Esophagus muscularis mucosa (tissue), 4 donors: ENCODE data around the gene GGA2.

Source experiments
- EP300 ChIP-seq: sonication (generic); formaldehyde crosslinking; IDR thresholded peaks from one replicate; pipeline ENCODE4 v1.6.1; 2017; ENCODE audit warnings: antibody characterized with exemption
- POLR2AphosphoS5 ChIP-seq, 2 donors: sonication (generic); formaldehyde crosslinking; IDR thresholded peaks; one replicate each; pipeline ENCODE4 v1.6.1; 2017; ENCODE audit warnings: antibody characterized with exemption in 2 of 2
- TF ChIP-seq, protein P1 (sequence below), 3 experiments: fragments of 200-600 bp in 2 of 3; fragments of 450-650 bp in 1 of 3; sonication (generic) in 2 of 3; IDR thresholded peaks; one replicate each; pipeline ENCODE4 v1.5.1; 2017 to 2019; ENCODE audit warnings: antibody characterized with exemption in 3 of 3, mild to moderate bottlenecking in 2 of 3, moderate library complexity in 1 of 3

DNA sequence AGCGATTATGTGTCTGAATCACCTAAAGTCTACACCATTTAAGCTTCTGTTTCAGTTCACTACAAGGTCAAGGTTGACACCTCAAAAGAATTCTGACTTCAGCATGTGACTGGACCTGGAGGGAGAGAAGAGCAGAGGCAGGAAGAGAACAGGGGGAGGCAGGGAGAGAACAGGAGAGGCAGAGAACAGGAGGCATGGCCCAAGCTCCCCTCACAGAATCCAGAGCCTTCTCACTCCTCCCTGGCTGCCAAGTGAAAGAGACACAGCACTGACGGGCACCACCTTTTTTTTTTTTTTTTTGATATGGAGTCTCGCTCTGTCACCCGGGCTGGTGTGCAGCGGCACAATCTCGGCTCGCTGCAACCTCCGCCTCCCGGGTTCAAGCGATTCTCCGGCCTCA, 11.4 kb downstream of the GGA2 start:
- TF ChIP-seq, protein P1, sequence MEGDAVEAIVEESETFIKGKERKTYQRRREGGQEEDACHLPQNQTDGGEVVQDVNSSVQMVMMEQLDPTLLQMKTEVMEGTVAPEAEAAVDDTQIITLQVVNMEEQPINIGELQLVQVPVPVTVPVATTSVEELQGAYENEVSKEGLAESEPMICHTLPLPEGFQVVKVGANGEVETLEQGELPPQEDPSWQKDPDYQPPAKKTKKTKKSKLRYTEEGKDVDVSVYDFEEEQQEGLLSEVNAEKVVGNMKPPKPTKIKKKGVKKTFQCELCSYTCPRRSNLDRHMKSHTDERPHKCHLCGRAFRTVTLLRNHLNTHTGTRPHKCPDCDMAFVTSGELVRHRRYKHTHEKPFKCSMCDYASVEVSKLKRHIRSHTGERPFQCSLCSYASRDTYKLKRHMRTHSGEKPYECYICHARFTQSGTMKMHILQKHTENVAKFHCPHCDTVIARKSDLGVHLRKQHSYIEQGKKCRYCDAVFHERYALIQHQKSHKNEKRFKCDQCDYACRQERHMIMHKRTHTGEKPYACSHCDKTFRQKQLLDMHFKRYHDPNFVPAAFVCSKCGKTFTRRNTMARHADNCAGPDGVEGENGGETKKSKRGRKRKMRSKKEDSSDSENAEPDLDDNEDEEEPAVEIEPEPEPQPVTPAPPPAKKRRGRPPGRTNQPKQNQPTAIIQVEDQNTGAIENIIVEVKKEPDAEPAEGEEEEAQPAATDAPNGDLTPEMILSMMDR (IDR thresholded peaks at IDR 0.05): no peak
- TF ChIP-seq POLR2AphosphoS5 (IDR thresholded peaks at IDR 0.05): no peak
- no peak for TF ChIP-seq EP300
